ENCODE measurements around the gene NOS1.
"Not testable (repeated sequence)": the region's sequence is repeated elsewhere in the genome, so short reads cannot be mapped to it uniquely, and the experiment has no call there.

Gene NOS1

GRCh38 chr12:117208811-117209455 lies 152.5 kb downstream of the NOS1 start:
- H3K4me1 ChIP-seq (ENCODE audit: control insufficient read depth in 1 of 2, insufficient read depth in 2 of 2, low read length in 2 of 2) = no peaks in the 10 kb centered on the region
- H3K27me3 ChIP-seq (ENCODE audit: low read depth, low read length) = no peaks in the 10 kb centered on the region
- H3K27ac ChIP-seq (ENCODE audit: low read length) = no peak overlapping the region
- H3K36me3 ChIP-seq (ENCODE audit: control insufficient read depth in 1 of 2, insufficient read depth in 2 of 2, low read length in 2 of 2) = no peaks in the 10 kb centered on the region
- H3K9me3 ChIP-seq (ENCODE audit: control insufficient read depth in 1 of 2, low read length in 2 of 2) = no peaks in the 10 kb centered on the region
- H3K4me3 ChIP-seq (ENCODE audit: low read depth in 1 of 2, low read length in 2 of 2) = no peak overlapping the region

- H3K36me3 ChIP-seq (ENCODE audit: control insufficient read depth in 1 of 2, insufficient read depth in 2 of 2, low read length in 2 of 2) = no peaks in the 10 kb centered on the region
- no peaks in the 10 kb centered on the region for H3K4me1 ChIP-seq (ENCODE audit: control insufficient read depth in 1 of 2, insufficient read depth in 2 of 2, low read length in 2 of 2)
- no peak overlapping the region for H3K27ac ChIP-seq (ENCODE audit: low read length)
- no peaks in the 10 kb centered on the region for H3K9me3 ChIP-seq (ENCODE audit: control insufficient read depth in 1 of 2, low read length in 2 of 2)
- H3K27me3 ChIP-seq (ENCODE audit: low read depth, low read length) = no peaks in the 10 kb centered on the region
- H3K4me3 ChIP-seq (ENCODE audit: low read depth in 1 of 2, low read length in 2 of 2) = no peak overlapping the region
These were observed 153.2 kb downstream of the NOS1 start for GRCh38 chr12:117208206-117208605.

- no peaks in the 10 kb centered on the region for H3K9me3 ChIP-seq (ENCODE audit: control insufficient read depth in 1 of 2, low read length in 2 of 2)
- H3K36me3 ChIP-seq (ENCODE audit: control insufficient read depth in 1 of 2, insufficient read depth in 2 of 2, low read length in 2 of 2) = no peaks in the 10 kb centered on the region
- H3K4me3 ChIP-seq (ENCODE audit: low read depth in 1 of 2, low read length in 2 of 2) = no peak overlapping the region
- no peaks in the 10 kb centered on the region for H3K27me3 ChIP-seq (ENCODE audit: low read depth, low read length)
- no peaks in the 10 kb centered on the region for H3K4me1 ChIP-seq (ENCODE audit: control insufficient read depth in 1 of 2, insufficient read depth in 2 of 2, low read length in 2 of 2)
- H3K27ac ChIP-seq (ENCODE audit: low read length) = no peak overlapping the region
These were observed 153.8 kb downstream of the NOS1 start for GRCh38 chr12:117207675-117208074.

DNA sequence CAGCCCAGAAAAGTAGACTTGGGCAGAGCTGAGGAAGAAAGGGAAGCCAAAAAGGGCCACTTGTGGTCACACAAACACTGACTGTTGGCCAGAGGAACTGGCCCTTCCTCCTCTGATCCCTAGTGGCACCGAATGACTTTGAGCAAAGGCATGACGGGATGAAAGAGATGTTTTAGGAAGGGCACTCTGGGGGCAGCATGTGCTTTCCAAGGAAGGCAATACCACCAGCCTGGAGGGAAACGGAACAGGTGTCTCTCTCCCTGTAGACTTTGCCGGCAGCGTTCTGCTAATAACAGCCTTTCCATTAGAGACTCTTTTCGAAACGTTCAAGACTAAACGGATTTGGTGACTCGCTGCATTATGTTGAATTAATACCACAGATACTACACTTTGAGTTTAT lies 158.9 kb downstream of the NOS1 start:
- no peaks in the 10 kb centered on the region for H3K36me3 ChIP-seq (ENCODE audit: control insufficient read depth in 1 of 2, insufficient read depth in 2 of 2, low read length in 2 of 2)
- no peaks in the 10 kb centered on the region for H3K27me3 ChIP-seq (ENCODE audit: low read depth, low read length)
- no peaks in the 10 kb centered on the region for H3K4me1 ChIP-seq (ENCODE audit: control insufficient read depth in 1 of 2, insufficient read depth in 2 of 2, low read length in 2 of 2)
- H3K27ac ChIP-seq (ENCODE audit: low read length) = no peak overlapping the region
- no peak overlapping the region for H3K4me3 ChIP-seq (ENCODE audit: low read depth in 1 of 2, low read length in 2 of 2)
- peaks cover 0 to 6% of the 10 kb centered on the region in 2 donors for H3K9me3 ChIP-seq (ENCODE audit: control insufficient read depth in 1 of 2, low read length in 2 of 2)

GRCh38 chr12:117202033-117202432 lies 159.4 kb downstream of the NOS1 start:
- H3K9me3 ChIP-seq (ENCODE audit: control insufficient read depth in 1 of 2, low read length in 2 of 2) = peaks cover 0 to 6% of the 10 kb centered on the region in 2 donors
- no peak overlapping the region for H3K27ac ChIP-seq (ENCODE audit: low read length)
- no peaks in the 10 kb centered on the region for H3K27me3 ChIP-seq (ENCODE audit: low read depth, low read length)
- no peak overlapping the region for H3K4me3 ChIP-seq (ENCODE audit: low read depth in 1 of 2, low read length in 2 of 2)
- no peaks in the 10 kb centered on the region for H3K36me3 ChIP-seq (ENCODE audit: control insufficient read depth in 1 of 2, insufficient read depth in 2 of 2, low read length in 2 of 2)
- H3K4me1 ChIP-seq (ENCODE audit: control insufficient read depth in 1 of 2, insufficient read depth in 2 of 2, low read length in 2 of 2) = no peaks in the 10 kb centered on the region

- H3K4me1 ChIP-seq (ENCODE audit: control insufficient read depth in 1 of 2, insufficient read depth in 2 of 2, low read length in 2 of 2); H3K9me3 ChIP-seq (ENCODE audit: control insufficient read depth in 1 of 2, low read length in 2 of 2): not testable (repeated sequence)
These were observed 161.3 kb downstream of the NOS1 start for GRCh38 chr12:117199956-117200744.

DNA sequence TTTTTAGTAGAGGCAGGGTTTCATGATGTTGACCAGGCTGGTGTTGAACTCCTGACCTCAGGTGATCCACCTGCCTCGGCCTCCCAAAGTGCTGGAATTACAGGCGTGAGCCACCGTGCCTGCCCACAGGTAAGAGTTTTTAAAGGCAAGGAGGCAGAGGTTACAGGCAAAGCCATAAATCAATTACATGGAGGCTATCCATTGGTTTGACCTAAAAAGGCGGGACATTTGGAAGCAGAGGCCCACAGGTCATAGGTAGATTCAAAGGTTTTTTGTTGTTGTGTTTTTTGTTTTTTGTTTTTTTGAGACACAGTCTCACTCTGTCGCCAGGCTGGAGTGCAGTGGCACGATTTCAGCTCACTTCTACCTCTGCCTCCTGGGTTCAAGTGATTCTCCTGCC lies 165.1 kb downstream of the NOS1 start:
- not testable (repeated sequence) for H3K36me3 ChIP-seq (ENCODE audit: control insufficient read depth in 1 of 2, insufficient read depth in 2 of 2, low read length in 2 of 2); H3K27me3 ChIP-seq (ENCODE audit: low read depth, low read length); H3K9me3 ChIP-seq (ENCODE audit: control insufficient read depth in 1 of 2, low read length in 2 of 2); H3K4me1 ChIP-seq (ENCODE audit: control insufficient read depth in 1 of 2, insufficient read depth in 2 of 2, low read length in 2 of 2); H3K4me3 ChIP-seq (ENCODE audit: low read depth in 1 of 2, low read length in 2 of 2); H3K27ac ChIP-seq (ENCODE audit: low read length)

More at GRCh38 chr12:117199956-117200744, 161.3 kb downstream of the NOS1 start:
- H3K27ac ChIP-seq (ENCODE audit: low read length); H3K36me3 ChIP-seq (ENCODE audit: control insufficient read depth in 1 of 2, insufficient read depth in 2 of 2, low read length in 2 of 2); H3K4me3 ChIP-seq (ENCODE audit: low read depth in 1 of 2, low read length in 2 of 2); H3K27me3 ChIP-seq (ENCODE audit: low read depth, low read length): not testable (repeated sequence)

DNA sequence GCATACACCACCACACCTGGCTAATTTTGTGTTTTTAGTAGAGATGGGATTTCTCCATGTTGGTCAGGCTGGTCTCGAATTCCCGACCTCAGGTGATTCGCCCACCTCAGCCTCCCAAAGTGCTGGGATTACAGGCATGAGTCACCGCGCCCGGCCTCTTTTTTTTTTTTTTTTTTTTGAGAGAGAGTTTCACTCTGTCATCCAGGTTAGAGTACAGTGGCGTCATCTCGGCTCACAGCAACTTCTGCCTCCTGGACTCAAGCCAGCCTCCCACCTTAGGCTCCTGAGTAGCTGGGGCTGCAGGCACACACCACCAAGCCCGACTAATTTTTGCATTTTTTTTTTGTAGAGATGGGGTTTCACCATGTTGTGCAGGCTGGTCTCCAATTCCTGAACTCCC lies 166.4 kb downstream of the NOS1 start:
- not testable (repeated sequence) for H3K4me3 ChIP-seq (ENCODE audit: low read depth in 1 of 2, low read length in 2 of 2); H3K27ac ChIP-seq (ENCODE audit: low read length); H3K4me1 ChIP-seq (ENCODE audit: control insufficient read depth in 1 of 2, insufficient read depth in 2 of 2, low read length in 2 of 2); H3K36me3 ChIP-seq (ENCODE audit: control insufficient read depth in 1 of 2, insufficient read depth in 2 of 2, low read length in 2 of 2); H3K27me3 ChIP-seq (ENCODE audit: low read depth, low read length); H3K9me3 ChIP-seq (ENCODE audit: control insufficient read depth in 1 of 2, low read length in 2 of 2)

DNA sequence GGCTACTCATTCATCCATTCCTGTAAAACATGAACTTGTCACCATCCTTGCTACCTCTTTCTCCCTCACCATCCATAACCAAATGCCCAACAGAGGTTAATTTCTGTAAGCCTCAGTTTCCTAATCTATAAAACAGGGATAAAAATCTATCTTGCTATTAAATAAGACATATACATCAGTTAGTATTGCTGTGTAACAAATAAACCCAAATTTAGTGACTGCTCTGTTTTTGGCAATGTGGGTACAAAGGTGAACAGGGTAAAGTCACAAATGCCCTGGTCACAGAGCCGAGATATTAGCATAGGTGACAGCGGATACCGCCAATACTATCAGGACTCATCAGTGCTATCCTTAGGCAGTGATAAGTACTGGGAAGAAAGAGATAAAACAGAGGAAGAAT lies 167.5 kb downstream of the NOS1 start:
- Histone ChIP-seq H3K36me3 (ENCODE audit: control insufficient read depth in 1 of 2, insufficient read depth in 2 of 2, low read length in 2 of 2) (no peaks in the 10 kb centered on the region), H3K27me3 (ENCODE audit: low read depth, low read length) (no peaks in the 10 kb centered on the region), H3K4me3 (ENCODE audit: low read depth in 1 of 2, low read length in 2 of 2) (no peak overlapping the region), H3K27ac (ENCODE audit: low read length) (no peak overlapping the region), H3K4me1 (ENCODE audit: control insufficient read depth in 1 of 2, insufficient read depth in 2 of 2, low read length in 2 of 2) (peaks cover 0 to 13% of the 10 kb centered on the region in 2 donors), H3K9me3 (ENCODE audit: control insufficient read depth in 1 of 2, low read length in 2 of 2) (no peaks in the 10 kb centered on the region)

GRCh38 chr12:117192581-117192980 lies 168.8 kb downstream of the NOS1 start:
- H3K4me1 ChIP-seq (ENCODE audit: control insufficient read depth in 1 of 2, insufficient read depth in 2 of 2, low read length in 2 of 2) = peaks cover 0 to 20% of the 10 kb centered on the region in 2 donors
- not testable (repeated sequence) for H3K9me3 ChIP-seq (ENCODE audit: control insufficient read depth in 1 of 2, low read length in 2 of 2); H3K36me3 ChIP-seq (ENCODE audit: control insufficient read depth in 1 of 2, insufficient read depth in 2 of 2, low read length in 2 of 2); H3K4me3 ChIP-seq (ENCODE audit: low read depth in 1 of 2, low read length in 2 of 2); H3K27ac ChIP-seq (ENCODE audit: low read length); H3K27me3 ChIP-seq (ENCODE audit: low read depth, low read length)

GRCh38 chr12:117192057-117192456 lies 169.4 kb downstream of the NOS1 start:
- Histone ChIP-seq H3K4me1 (ENCODE audit: control insufficient read depth in 1 of 2, insufficient read depth in 2 of 2, low read length in 2 of 2) (peaks cover 0 to 20% of the 10 kb centered on the region in 2 donors), H3K27me3 (ENCODE audit: low read depth, low read length) (no peaks in the 10 kb centered on the region), H3K4me3 (ENCODE audit: low read depth in 1 of 2, low read length in 2 of 2) (no peak overlapping the region), H3K27ac (ENCODE audit: low read length) (no peak overlapping the region), H3K36me3 (ENCODE audit: control insufficient read depth in 1 of 2, insufficient read depth in 2 of 2, low read length in 2 of 2) (no peaks in the 10 kb centered on the region), H3K9me3 (ENCODE audit: control insufficient read depth in 1 of 2, low read length in 2 of 2) (no peaks in the 10 kb centered on the region)
